HG03442 (cell line): ENCODE data around the gene TIGD3.
"Not testable (repeated sequence)": the region's sequence is repeated elsewhere in the genome, so short reads cannot be mapped to it uniquely, and the experiment has no call there.

Experiments
- ATAC-seq: cut with Tn5 transposase; IDR thresholded peaks from one replicate; pipeline ENCODE4 v1.9.1; 2021; ENCODE audit warnings: mild to moderate bottlenecking, moderate library complexity; ENCODE audit not compliant: unreplicated experiment

The TIGD3 gene

DNA sequence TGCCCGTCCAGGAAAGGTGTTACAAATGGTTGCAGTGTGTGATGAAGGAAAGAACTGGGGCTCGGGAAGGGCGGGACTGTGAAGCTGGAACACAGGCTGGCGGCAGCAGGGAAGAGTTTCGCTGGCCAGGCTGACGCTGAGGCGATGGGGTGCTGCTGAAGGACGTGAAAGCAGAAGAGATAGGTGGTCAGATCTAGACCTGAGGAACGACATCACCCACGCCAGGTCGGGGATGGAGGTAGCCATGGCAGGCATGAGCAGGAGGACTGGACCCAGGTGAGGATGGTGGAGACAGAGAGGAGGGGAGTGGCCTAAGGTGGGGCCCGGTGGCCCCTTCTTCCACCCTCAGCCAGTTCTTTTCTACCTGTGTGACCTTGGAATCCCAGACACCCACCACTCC lies 30.7 kb upstream of the TIGD3 start:
- ATAC-seq: no peak

DNA sequence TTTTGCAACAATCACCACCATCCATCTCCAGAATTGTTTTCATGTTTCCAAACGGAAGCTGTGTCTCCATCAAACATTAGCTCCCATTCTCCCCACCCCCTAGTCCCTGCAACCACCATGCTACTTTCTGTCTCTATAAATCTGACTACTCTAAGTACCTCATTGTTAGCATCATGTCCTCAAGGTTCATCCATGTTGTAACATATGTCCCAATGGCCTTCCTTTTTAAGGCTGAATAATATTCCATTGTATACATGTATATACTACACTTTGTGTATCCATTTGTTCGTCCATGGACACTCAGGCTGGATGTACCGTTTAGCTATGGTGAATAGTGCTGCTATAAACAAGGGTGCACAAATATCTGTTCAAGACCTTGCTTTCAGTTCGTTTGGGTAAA lies 29.1 kb upstream of the TIGD3 start:
- ATAC-seq: no peak

DNA sequence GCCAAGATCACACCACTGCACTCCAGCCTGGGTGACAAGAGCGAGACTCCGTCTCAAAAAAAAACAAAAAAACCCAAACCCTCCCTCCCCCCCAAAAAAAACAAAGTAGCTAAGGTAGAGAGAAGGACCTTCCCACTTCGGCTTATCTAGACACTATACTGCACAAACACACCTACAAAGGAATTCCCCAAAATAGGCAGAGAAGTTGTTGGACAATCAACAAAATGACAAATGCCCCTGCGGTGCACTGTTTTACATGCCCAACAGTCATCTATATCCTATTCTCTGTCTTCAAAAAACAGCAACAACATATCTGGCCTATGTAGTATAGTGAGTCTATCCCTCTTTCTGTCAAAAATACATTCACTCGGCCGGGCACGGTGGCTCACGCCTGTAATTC lies 27.5 kb upstream of the TIGD3 start:
- ATAC-seq: no peak

DNA sequence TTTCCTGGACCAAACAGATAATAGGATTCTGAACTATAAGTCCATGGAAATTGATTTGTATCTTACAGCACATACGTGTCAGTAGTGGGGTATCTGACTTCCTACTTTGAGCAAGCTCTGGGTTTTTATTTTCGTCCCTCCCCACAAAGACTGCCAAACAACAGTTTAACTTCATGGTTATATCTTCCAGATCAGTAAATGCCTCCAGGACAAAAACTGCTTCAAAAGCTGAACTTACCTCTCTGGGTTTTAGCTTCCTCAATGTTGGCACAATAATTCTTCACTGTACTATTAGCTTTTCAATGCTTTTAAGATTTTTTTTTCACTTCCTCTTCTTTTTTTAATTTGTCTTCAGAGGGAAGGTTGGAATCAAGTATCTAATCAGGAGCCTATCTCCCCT lies 25.1 kb upstream of the TIGD3 start:
- no peak for ATAC-seq

DNA sequence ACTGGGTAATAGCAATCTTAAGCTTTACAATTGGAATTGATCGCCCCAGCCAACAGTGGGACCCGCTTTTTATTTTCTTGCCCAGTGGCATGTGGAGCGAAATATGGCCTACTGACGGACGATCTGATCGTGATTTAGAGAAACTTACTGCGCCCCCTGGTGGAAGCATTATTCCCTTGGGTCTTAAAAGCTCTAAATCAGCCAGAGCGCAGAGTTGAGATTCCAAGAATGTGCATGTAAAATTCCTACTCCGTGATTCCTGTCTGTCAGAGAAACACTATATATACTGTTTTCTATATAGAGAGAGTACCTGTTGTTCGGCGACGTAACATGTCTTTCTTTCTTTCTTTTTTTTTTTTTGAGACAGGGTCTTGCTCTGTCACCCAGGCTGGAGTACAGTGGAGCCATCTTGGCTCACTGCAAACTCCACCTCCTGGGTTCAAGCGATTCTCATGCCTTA lies 24.6 kb upstream of the TIGD3 start:
- ATAC-seq: no peak

DNA sequence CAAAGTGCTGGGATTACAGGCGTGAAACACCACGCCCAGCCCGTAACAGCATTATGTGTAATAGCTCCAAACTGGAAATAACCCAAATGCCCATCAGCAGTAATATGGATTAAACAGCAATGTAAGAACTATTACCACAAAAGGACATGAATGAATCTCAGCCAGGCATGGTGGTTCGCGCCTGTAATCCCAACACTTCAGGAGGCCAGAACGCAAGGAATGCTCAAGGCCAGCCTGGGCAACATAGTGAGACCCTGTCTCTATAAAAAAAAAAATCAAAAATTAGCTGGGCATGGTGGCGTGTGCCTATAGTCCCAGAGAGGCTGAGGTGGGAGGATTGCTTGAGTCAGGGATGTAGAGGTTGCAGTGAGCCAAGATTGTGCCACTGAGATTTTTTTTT lies 24.0 kb upstream of the TIGD3 start:
- no peak for ATAC-seq

DNA sequence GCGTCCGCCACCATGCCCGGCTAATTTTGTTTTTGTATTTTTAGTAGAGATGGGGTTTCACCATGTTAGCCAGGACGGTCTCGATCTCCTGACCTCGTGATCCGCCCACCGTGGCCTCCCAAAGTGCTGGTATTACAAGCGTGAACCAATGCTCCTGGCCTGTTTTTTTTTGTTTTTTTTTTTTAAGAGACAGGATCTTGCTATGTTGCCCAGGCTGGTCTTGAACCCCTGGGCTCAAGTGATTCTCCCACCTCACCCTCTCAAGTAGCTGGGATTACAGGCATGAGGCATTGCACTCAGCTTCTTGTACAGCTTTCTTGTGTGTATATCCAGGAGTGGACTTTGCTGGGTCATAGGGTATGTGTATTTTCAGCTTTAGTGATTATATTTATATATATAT lies 22.0 kb upstream of the TIGD3 start:
- ATAC-seq: not testable (repeated sequence)

DNA sequence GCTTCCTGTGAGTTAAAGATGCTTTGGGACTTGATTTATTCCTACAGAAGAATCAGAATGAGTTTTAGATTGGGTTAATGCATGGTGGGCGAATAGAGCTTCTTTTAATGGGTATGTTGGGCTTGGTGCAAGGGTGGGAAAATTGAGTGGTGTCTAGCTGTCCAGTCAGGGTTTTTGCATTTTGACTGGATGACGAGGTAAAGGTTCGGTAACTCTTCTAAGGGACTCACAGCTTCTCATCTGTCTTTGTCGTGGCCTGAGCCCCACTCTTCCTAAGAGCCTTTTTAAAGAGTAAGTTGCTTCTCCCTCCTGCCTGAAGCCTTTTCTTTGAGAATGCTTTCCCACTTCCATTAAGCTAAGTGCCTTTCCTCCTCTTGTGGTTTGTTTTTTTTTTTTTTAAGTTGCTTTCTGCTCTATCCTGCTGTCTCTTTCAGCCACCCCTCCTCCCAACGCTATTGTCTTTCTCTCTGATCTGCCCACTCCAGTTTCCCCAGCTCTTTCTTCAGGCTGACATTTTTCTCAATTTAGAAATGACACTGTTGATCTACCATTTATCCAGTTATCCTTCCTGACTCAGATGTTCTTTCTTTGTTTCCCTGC lies 19.8 kb upstream of the TIGD3 start:
- no peak for ATAC-seq

DNA sequence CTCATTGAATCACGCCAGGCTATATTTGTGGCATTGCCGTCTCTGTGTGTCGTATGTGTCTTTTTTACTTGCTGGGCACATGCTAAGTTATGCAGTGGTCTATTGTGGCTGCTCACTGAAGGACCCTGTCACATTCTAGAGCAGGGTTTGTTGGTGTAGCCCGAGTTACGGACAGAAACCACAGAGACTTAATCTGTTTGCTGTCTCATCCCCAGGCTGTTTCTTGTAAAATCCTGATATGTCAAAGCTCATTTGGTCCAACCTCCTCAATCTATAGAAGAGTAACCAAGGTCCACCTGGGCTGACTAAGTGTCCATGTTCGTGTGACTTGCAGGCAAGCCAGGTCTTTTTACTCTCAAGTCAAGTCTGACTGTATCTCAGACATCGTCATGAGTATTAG lies 15.9 kb upstream of the TIGD3 start:
- no peak for ATAC-seq

DNA sequence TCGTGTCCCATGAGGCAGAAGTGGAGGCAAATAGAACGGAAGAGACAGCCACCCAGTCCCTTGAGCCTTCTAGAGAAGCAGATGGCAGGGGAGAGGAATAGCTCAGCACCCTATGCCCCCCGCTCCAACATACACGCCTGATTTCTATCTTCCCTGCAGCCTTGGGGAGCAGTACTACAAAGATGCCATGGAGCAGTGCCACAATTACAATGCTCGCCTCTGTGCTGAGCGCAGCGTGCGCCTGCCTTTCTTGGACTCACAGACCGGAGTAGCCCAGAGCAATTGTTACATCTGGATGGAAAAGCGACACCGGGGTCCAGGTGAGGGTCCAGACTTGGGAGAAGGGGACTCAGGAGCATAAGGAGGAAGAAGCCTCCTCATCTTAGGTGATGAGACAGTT lies 14.3 kb upstream of the TIGD3 start:
- ATAC-seq: no peak

DNA sequence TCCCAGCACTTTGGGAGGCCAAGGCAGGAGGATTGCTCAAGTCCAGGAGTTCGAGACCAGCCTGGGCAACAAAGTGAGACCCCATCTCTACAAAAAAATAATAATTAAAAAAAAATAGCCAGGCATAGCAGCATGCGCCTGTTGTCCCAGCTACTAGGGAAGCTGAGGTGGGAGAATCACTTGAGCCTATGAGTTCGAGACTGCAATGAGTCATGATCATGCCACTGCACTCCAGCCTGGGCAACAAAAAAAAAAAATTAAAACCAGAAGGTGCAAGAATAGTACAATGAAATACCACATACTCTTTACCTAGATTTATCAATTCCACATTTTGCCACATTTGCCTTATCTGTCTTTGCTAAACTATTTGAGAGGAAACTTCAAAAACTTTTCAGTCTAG lies 12.7 kb upstream of the TIGD3 start:
- no peak for ATAC-seq

DNA sequence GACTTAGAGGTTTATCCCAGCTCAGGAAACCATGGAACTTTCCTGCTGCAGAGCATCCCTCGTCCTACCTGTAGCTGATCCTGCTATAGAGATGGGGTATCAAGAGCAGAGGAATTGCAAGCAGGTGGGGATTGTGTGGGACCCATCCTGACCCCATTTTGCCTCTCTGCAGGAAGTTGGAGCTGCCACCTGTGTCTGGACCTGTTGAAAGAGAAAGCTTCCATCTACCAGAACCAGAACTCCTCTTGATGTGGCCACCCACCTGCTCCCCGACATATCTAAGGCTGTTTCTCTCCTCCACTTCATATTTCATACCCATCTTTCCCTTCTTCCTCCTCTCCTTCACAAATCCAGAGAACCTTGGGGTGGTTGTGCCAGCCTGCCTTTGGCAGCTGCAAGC lies 3.0 kb upstream of the TIGD3 start:
- ATAC-seq: no peak

DNA sequence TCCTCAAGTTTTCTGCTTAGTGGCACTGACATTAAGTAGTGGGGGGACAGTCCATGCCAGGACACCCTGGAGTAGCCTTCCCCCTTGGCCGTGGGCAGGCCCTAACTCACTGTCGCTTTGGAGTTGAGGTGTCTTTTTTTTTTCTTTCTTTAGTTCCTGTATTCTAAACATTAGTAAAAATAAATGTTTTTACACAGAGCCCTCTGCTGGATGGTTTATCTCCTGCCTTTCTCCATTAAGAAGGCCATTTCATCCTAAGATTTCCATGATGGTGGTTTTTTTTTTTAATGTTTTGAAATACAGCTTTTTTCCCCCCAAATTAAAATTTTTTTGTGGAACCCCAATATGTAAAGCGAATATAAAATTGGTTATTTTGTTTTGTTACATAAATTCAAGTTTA lies 1.8 kb upstream of the TIGD3 start:
- ATAC-seq: no peak

DNA sequence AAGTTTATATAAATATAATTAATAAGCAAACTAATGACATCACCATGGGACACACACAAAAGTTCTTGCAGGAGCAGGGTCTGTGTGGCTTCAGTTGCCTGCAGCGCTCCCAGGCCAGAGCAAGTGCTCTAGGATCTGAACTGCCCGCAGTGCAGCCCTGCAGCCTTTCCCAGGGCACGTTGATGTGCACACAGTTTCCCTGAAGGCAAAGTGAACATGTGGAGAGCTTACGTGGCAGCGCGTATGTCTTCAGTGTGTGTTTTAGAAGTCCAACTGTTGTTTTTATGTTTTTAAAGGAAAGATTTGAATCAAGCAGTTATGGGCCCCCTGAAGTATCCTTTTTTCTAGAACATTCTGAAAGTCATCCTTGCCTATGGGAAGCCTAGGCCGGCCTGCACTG lies 1.2 kb upstream of the TIGD3 start:
- no peak for ATAC-seq

DNA sequence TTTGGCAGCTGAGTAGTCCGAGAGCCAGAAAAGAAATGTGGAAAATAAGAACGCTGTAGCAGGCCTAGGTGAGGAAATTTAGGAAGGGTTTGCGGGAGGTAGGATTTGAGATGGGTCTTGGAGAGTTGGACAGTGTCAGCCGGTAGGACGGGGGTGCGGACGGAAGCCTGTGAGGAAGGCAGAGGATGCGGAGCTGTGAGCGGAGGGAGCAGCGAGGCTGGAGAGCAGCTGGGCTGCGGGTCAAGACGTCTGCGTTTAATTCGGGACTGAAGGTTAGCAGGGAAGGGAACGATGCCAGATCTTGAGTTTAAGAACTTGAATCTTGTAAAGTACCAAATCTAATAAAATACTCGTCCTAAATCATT lies 669 bp upstream of the TIGD3 start:
- no peak for ATAC-seq

DNA sequence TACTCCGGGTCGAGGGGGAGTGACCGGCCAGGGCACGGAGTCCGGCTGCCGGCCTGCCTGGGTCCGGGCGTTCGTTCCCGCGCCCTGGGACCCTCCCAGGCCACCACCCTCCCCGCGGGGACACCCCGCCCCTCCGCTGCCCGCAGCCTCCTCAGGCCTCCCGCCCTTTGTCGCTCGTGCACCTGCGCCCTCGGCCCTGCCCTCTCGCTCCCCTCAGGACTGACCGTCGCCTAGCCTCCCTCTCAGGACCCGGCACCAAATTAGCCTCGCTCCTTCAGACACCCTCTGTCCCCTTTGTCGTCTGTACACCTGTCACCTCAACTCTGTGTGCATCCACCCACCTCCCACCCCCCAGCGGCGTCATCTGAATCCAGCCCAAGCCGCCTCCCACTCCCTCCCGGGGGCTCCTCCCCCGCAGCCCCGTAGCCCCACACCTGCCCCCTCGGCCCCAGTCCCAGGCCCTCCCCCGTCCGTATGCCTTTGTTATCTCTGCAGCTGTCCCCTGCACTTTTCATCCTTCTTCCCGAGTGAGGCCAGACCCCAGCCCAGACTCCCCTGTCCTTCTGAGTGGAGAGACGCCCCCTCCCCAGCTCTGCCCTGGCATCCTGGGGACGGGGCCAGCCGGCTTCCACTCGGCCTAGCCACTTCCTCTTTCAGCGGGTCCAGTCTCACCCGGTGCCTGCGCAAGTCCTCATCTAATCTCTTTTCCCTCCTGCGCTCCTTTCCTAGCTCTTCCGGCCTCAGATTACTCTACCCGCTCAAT lies 643 bp downstream of the TIGD3 start:
- peak; percentile 16 for ATAC-seq

DNA sequence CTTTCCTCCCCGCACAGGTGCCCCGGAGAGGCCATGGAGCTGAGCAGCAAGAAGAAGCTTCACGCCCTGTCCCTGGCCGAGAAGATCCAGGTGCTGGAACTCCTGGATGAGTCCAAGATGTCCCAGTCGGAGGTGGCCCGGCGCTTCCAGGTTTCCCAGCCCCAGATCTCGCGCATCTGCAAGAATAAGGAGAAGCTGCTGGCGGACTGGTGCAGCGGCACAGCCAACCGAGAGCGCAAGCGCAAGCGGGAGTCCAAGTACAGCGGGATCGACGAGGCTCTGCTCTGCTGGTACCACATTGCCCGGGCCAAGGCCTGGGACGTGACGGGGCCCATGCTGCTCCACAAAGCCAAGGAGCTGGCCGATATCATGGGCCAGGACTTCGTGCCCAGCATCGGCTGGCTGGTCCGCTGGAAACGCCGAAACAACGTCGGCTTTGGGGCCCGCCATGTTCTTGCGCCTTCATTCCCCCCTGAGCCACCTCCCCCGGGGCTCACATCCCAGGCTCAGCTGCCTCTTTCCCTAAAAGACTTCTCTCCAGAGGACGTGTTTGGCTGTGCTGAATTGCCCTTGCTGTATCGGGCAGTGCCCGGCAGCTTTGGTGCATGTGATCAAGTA lies 1.3 kb downstream of the TIGD3 start:
- no peak for ATAC-seq

DNA sequence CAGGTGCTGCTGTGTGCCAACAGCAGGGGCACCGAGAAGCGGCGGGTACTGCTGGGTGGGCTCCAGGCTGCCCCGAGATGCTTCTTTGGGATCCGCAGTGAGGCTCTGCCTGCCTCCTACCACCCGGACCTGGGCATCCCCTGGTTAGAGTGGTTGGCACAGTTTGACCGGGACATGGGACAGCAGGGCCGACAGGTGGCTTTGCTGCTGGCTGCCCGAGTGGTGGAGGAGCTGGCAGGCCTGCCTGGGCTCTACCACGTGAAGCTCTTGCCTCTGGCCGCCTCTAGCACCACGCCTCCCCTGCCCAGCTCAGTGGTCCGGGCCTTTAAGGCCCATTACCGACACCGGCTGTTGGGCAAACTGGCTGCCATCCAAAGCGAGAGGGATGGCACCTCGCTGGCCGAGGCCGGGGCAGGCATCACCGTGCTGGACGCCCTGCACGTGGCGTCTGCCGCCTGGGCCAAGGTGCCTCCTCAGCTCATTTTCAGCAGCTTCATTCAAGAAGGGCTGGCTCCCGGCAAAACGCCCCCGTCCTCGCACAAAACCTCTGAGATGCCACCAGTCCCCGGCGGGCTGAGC lies 1.9 kb downstream of the TIGD3 start:
- ATAC-seq: no peak

DNA sequence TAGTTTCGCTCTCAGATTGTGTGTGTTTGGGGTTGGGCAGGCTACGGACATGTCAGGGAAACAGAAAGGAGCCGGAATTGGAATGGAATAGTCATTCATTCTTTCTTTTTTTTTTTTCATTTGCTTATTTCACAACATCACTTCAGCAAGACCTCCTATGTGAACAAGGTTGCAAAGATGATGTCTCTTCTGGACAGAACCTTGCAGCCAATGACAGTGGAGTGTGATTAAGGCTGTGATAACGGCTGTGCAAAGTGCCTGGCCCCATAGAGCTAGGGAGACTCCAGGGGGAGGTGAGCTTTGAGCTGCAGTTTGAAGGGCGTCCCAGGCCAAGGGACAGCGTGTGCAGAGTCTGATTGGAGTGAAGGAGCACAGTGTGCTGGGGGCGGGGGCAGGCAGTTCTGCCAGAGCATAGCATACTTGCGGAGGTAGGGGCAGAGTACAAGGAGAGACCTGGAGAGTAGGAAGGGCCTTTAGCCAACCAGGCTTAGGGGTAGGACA lies 3.4 kb downstream of the TIGD3 start:
- ATAC-seq: no peak

DNA sequence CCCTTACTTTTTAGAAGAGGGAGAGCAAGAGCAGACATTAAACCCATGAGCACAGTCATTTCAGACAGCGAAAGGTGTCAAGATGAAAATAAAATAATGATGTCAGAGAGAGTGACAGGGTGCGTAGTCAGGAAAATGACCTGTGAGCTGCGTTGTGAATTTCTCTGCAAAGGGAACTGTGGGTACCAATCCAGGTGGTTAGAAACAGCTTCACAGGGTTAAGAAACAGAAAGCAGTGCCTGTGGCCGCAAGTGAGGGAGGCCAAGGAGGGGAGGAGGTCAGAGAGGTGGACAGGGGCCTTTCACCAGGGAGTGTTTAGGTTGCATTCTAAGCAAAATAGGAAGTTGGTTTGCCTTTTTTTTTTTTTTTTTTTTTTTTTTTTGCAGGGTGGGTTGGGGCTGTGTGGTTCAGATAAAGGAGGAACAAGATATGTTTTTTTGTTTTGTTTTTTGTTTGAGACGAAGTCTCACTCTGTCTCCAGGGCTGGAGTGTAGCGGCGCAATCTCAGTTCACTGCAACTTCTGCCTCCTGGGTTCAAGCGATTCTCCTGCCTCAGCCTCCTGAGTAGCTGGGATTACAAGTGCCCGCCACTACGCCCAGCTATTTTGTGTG lies 7.9 kb downstream of the TIGD3 start:
- ATAC-seq: no peak

DNA sequence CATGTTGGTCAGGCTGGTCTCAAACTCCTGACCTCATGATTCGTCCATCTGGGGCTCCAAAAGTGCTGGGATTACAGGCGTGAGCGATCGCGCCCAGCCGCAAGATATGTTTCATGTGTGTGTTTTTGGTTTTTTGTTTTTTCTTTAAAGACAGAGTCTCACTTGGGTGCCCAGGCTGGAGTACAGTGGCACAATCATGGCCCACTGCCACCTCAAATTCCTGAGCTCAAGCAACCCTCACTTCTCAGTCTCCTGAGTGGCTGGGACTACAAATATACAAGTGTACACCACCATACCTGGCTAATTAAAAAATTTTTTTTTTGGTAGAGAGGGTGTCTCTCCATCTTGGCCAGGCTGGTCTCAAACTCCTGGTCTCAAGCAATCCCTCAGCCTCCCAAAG lies 8.4 kb downstream of the TIGD3 start:
- no peak for ATAC-seq

DNA sequence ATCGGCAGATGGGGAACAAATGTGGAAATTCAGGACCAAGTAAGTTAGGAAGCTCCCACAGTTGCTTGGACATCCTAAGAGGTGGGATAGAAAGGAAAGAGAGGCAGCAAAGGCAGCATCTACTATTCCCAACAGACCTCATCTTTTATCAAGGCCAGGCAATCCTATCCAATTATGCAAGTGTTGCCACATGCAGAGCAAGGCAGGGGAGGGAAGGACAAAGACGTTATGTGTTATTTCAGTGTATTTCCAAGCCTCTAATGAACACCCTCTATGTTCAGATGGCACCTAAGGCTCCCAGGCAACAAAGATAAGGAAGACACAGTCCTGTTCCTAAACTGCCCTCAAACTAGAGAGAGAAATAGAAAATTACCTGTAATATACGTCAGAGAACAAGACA lies 9.2 kb downstream of the TIGD3 start:
- no peak for ATAC-seq
